H54 (cell line): ENCODE results near the gene CHAD.
"Not testable (repeated sequence)": the region's sequence is repeated elsewhere in the genome, so short reads cannot be mapped to it uniquely, and the experiment has no call there.

Experiments used
- DNase-seq: peaks from one replicate; pipeline ENCODE4 v3.0.0; 2011; ENCODE audit warnings: low spot score, mixed read lengths; ENCODE audit not compliant: insufficient read length
- FAIRE-seq: peaks from 3 replicates; lab custom pipeline; 2011; peaks lifted over from hg19 to GRCh38; lab: Jason Lieb, UNC
- POLR2A ChIP-seq: IDR thresholded peaks from 2 replicates; pipeline ENCODE4 v1.6.1; 2011; ENCODE audit warnings: low read depth, mild to moderate bottlenecking, low read length

Gene CHAD

DNA sequence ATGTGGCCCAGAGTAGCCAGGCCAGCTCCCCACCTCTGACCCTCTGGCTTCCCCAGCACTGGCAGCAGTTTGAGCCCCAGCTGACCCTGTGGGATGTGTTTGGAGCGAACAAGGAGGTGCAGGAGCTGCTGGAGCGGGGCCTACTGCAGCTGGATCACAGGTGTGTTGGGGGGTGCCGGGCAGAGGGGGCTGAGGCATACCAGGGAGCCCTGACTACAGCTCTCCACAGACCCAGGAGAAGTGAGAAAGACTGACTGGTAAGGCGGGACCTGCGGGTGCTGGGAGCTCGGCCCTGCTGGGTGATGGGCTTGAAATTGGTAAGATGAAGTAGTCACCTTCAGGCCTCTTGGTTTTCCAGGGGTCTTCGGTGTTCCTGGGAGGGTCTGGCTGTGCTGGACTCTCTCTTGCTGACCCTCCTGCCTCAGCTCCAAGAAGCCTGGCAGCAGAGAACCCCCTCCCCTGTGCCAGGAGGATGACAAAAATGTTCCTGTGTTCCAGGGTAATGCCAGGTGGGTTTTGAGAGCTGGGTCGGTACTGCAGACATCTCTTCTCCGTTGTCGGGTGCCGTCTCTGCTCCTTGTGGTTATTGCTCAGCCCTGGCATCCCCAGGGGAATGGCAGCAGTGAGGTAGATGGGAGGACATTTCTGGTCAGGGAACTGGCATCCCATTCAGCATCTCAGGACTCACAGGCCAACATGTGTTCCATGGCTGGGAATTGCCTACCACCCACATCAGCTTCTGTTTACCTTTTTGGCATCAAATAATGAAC lies 15.9 kb upstream of the CHAD start:
- FAIRE-seq (no peak), DNase-seq (no peak)
- no peak for TF ChIP-seq POLR2A

DNA sequence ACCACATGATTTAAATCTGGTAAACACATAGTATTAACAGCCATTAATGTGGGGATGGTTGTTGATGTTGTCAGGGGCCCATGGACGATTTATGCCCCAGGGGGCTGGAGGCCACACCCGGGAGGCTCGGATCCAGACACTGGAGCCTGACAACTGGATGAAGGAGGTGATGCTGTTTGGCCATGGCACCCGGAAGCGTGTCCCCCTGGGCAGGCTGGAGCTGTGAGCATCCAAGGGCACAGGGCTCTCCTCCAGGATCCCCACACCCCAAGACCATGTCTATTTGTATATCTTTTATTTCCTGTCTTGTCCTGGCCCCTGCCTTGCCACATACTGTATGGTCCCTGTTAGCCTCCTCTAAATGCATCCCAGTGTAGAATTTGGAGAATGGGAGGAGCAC lies 14.6 kb upstream of the CHAD start:
- DNase-seq (no peak), FAIRE-seq (no peak)
- no peak for TF ChIP-seq POLR2A

DNA sequence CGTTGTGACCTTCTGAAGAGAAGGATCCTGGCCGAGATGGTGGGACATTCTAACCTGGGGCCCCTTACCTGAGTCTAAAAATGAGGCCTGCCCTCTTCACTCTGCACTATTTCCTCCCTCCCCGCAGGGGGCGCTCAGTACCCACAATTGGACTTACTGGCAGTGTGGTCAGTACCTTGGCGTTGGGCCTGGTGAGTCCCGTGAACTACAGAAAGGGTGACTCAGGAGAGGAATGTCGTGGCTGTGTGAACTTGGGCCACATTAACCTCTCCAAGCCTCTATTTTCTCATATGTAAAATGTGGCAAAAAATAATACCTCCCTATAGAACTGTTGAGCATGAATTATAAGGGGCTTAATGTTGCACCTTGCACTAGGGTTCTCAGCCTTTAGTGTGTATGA lies 13.8 kb upstream of the CHAD start:
- FAIRE-seq (peak; percentile 69), DNase-seq (peak; percentile 95)
- TF ChIP-seq POLR2A = no peak

DNA sequence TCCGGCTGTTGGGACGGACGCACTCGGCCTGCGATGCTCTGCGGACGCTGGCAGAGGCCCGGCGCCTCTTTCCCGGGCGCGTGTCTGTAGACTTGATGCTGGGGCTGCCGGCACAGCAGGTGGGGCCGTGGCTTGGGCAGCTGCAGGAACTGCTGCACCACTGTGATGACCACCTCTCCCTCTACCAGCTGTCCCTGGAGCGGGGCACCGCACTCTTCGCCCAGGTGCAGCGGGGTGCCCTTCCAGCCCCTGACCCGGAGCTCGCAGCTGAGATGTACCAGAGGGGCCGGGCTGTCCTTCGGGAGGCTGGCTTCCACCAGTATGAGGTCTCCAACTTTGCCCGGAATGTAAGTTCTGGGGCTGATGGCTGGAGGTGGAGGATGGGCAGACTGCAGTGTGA lies 13.4 kb upstream of the CHAD start:
- TF ChIP-seq POLR2A = no peak
- FAIRE-seq = no peak
- DNase-seq = no peak

DNA sequence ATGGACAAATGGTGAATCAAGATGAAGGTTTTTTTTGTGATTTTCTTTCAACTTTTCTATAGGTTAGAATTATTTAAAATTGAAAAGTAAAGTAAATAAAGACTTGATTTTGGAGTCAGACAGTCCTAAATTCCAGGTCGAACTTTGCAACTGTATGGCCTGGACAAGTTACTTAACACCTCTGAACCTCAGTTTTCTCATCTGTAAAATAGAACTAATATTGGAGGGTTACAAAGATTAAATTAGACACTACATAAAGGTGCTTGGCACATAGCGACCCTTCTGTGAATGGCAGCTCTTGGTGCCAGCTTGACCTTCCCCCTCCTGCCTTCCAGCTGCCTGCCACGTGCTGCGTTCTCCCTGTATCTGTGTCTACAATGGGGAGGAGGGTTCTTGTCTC lies 13.0 kb upstream of the CHAD start:
- no peak for FAIRE-seq
- no peak for DNase-seq
- TF ChIP-seq POLR2A = no peak

DNA sequence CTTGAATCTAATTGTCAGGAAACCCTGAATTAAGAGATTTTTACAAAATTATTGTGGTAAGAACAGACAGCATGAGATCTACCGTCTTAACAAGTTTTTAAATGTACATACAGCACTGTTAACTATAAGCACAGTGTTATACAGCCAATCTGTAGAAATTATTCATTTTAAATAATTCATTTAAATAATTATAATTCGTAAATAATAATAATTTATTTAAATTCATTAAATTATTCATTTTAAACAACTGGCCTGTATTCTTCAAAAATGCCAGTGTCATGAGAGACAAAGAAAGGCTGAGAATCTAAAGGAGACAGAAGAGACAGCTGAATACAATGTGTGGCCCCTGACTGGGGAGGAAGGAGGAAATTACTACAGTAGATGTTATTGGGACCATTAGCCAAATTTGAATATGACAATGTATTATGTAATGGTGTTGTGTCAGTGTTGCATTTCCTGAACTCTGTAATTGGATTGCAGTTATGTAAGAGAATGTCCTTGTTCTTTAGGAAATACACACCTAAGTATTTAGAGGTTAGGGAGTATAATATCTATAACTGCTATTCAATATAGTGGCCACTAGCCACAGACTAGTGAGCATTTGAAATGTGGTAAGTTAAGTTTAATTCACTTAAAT lies 12.3 kb upstream of the CHAD start:
- no peak for FAIRE-seq
- DNase-seq = no peak
- no peak for TF ChIP-seq POLR2A

DNA sequence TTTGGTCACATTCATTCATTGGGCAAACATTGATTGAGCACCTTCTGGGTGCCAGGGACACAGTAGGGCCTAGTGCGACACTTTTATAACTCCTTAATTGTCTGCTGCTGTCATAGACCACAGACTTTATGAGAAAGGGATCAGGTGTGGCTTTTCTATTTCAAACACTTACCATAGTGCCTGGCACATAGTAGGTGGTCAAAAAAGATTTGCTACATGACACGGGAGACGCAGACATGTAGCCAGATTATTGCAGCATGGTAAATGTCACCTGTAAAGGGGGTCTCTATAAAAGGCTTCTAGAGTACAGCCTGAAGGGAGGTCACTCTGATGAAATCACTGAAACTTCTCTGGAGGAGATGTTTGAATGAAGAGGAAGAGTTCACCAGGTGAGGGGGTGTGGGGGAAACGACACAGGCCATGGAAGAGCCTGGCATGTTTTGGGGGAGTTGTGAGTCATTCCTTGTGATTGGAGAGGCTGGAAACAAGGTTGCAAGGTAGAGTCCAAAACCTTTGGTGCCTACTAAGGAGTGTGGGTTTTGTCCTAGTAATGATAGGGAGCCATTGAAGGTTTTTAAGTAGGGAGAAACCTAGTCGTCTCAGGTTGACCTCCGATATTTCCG lies 11.6 kb upstream of the CHAD start:
- FAIRE-seq (no peak), DNase-seq (no peak)
- TF ChIP-seq POLR2A = no peak

DNA sequence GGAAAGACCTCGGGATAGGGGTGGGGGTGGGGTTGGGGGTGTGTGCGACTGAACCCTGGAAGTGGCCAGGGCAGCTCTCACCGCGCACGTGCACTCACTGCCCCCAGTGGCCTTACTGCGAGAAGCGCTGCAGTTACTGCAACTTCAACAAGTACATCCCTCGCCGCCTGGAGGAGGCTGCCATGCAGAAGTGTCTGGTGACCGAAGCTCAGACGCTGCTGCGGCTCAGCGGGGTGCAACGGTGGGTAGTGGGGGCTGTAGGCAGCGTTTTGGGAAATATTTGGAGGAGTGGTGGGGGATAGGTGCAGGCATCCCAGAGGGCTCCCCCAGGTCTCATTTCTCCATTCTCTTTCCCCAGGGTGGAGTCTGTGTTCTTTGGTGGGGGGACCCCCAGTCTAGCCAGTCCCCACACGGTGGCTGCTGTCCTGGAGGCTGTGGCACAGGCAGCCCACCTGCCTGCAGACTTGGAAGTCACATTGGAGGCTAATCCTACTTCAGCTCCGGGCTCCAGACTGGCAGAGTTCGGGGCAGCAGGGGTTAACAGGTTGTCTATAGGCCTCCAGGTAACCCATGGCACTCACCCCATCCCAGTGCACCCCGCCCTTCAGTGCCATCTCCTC lies 11.0 kb upstream of the CHAD start:
- FAIRE-seq (no peak), DNase-seq (peak; percentile 83)
- TF ChIP-seq POLR2A = no peak

DNA sequence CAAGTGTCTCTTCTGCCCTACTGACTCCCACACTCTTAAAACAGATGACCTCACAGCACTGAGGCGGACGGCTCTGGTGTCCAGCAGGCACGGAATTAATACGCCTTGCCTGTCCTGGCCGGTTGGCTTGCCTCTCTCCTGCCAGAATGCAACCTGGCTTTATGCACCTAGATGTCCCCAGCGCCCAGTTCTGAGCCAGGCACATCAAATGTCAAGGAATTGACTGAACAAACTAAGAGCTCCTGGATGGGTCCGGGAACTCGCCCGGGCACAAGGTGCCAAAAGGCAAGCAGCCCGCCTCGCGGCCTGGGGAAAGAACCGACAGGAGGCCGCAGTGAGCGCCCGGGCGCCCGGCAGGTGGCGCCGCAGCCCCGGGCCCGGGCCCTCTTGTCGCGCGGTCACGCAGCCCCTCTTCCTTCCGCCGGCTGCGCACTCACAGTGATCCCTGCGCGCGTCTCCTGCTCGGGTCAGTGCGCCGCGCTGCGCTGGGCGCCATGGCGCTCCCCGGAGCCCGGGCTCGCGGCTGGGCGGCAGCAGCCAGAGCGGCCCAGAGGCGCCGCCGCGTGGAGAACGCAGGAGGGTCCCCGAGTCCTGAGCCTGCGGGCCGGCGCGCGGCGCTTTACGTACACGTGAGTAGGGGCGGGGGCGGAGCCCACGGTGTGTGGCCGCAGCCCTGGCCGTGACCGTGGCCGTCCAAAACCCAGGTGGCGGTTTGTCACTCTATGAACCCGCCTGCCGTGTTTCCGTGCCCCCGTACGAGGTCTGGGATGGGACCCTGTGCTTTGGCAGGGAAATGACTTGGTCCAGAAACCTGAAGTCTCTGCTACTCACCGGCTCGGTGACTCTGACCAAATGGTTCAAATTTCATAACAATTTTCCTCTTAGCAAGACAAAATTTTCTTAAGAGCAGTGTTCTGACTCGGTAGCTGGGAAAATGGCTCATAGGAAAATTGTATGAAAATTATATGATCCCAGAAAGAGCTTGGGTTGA lies 10.0 kb upstream of the CHAD start, which contains the start of gene RSAD1:
TSS of gene RSAD1 (plus strand) at position 470 of the 991 bp plus-strand sequence. CDS start at position 495, 25 bp downstream.
- peak; percentile 93 for TF ChIP-seq POLR2A
- no peak for FAIRE-seq
- peak; percentile 94 for DNase-seq

DNA sequence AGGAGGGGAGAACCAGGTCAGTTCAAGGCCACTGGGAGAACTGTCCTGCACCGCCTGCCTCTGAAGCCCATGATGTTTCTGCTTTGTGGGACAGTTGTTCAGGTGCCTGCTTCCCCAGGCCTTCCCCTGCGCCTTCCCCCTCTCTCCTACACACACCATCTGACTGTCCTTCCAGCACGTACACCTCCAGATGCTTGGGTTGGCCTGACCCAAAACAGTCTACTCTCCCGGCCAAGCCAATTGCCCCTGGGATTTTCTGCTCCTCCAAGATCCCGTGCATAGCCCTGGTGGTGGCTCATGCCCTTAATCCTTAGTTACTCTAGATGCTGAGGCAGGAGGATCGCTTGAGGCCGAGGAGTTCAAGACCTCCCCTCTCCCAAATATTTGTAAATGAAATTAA lies 9.3 kb upstream of the CHAD start:
- FAIRE-seq (no peak), DNase-seq (no peak)
- TF ChIP-seq POLR2A = no peak

DNA sequence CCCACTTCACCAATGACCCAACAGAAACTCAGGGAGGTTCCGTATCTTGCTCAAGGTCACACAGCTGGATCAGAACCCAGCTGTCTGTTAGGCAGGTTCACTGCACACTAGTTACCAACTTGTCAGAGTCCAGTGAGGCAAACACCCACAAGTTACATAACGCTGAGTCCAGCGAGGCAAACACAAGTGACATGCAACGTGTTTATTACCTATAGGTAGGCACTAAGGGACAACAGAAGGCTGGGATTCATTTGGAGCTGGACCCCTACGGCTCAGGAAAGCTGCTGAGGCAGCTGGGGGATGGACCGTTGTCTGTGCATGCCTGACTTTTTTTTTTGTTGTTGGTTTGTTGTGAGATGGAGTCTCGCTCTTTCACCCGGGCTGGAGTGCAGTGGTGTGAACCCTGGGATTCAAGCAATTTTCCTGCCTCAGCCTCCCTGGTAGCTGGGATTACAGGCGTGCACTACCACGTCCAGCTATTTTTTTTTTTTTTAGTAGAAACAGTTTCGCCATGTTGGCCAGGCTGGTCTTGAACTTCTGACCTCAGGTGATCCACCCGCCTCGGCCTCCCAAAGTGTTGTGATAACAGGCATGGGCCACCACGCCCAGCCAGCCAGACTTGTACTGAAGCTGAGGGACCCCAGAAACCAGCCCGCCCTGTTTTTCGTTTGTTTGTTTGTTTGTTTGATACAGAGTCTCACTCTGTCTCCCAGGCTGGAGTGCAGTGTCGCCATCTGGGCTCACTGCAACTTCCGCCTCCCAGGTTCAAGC lies 8.1 kb upstream of the CHAD start:
- FAIRE-seq (no peak), DNase-seq (no peak)
- TF ChIP-seq POLR2A = no peak

DNA sequence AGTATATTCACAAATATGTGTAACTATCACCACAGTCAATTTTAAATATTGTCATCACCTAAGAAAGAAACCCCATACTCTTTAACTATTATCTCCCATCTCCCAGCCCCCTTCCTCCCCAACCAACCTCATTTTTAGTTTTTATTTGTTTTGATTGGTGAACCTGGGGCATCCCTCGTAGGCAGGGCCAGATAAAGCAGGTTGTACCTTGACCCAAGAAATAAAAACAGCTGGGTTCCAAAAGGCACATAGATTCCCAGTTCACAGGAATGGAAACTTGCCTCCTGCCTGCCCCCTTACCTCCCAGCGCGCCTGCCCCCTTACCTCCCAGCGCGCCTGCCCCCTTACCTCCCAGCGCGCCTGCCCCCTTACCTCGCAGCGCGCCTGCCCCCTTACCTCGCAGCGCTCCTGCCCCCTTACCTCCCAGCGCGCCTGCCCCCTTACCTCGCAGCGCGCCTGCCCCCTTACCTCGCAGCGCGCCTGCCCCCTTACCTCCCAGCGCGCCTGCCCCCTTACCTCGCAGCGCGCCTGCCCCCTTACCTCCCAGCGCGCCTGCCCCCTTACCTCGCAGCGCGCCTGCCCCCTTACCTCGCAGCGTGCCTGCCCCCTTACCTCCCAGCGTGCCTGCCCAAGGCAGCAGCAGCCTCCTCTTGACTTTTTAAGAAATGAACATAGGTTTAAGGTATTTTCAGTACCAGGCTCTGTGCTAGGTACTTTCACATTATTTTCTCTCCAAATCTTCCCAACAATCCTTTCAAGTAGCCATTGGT lies 7.3 kb upstream of the CHAD start:
- DNase-seq = not testable (repeated sequence)

More for the DNA sequence above, 7.3 kb upstream of the CHAD start:
- FAIRE-seq = not testable (repeated sequence)
